ACC112 (cell line): Measurements from ENCODE around the gene ISYNA1.

Source experiments
- H2AFZ ChIP-seq: fragments of 200-600 bp; sonication (generic); one replicate; pipeline ENCODE4 v1.6.0; 2017; ENCODE audit warnings: antibody characterized with exemption, low read length; ENCODE audit not compliant: unreplicated experiment
- H3K27ac ChIP-seq: fragments of 200-600 bp; sonication (generic); 2 replicates; pipeline ENCODE4 v1.5.1; 2014; ENCODE audit warnings: low read depth, mild to moderate bottlenecking, antibody characterized with exemption, low read length, moderate library complexity
- H3K27me3 ChIP-seq: fragments of 200-600 bp; sonication (generic); 2 replicates; pipeline ENCODE4 v1.6.1; 2014; ENCODE audit warnings: mild to moderate bottlenecking, antibody characterized with exemption, low read length, moderate library complexity, mixed read lengths; ENCODE audit not compliant: insufficient read depth
- H3K36me3 ChIP-seq: fragments of 200-600 bp; sonication (generic); 2 replicates; pipeline ENCODE4 v1.6.1; 2016; ENCODE audit warnings: mild to moderate bottlenecking, antibody characterized with exemption, low read length, moderate library complexity, mixed read lengths; ENCODE audit not compliant: insufficient read depth
- H3K4me1 ChIP-seq: fragments of 200-600 bp; sonication (generic); one replicate; pipeline ENCODE4 v1.6.1; 2016; ENCODE audit warnings: low read length, mixed read lengths; ENCODE audit not compliant: insufficient read depth, unreplicated experiment, control insufficient read depth
- H3K4me3 ChIP-seq: fragments of 200-600 bp; sonication (generic); 2 replicates; pipeline ENCODE4 v1.5.1; 2014; ENCODE audit warnings: mild to moderate bottlenecking, low read depth, low read length
- H3K79me2 ChIP-seq: fragments of 200-600 bp; sonication (generic); one replicate; pipeline ENCODE4 v1.6.0; 2016; ENCODE audit warnings: low read length; ENCODE audit not compliant: control insufficient read depth, unreplicated experiment, insufficient read depth

The ISYNA1 gene

DNA sequence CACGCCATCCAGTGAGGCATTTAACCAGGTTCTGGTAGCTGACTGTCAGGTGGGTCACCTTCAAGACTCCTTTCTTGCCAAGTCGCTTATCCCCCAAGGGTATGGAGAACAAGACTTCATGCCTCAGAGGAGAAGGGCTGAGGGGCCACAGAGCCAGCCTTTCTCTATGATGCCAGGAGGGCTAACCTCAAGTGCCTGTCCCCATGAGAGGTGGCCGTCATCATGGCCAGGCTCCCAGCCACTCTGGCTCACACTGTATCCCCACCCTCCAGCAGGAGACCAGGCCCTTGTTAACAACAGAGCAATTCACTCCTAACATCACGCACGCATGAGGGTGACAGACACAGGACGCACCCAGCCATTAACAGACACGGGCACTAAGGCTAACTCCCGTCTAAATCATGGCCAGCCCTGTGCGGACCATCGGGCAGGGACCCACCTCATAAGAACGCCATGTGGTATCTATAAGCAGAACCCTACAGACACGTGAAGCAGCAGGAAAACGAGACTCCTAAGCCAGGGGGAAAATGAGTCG, 38.6 kb upstream of the ISYNA1 start:
- Histone ChIP-seq H3K4me1 (peaks cover 33% of the 10 kb centered on the region), H3K27ac (no peak overlapping the region), H3K27me3 (no peaks in the 10 kb centered on the region), H3K36me3 (no peaks in the 10 kb centered on the region), H2AFZ (no peak overlapping the region), H3K79me2 (peaks cover 59% of the 10 kb centered on the region), H3K4me3 (no peak overlapping the region)

DNA sequence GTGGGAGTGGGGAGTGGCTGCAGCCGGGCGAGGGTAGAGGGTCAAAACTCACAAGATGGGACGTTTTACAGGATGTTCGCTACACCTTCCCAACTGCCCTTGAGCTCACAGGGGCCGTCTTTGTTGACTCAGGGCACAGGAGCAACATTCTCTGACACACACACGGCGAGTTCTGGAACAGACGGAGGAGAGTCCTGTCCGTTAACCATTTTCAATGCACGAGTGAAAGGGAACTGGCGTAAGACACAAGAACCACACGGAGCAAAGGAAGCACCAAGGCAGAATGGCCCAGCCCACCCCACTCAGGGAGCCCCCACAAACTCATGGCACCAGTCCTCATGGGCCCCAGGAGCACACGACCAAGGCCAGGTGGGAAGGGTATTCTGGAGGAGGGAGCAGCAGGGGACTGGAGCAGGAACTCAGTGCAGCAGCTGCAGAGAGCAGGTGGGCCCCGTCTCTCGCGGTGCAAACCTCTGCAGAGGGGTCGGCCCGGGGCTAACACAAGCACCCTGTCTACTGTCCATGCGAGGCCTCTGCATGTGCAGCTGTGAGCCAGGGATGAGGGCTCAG, 37.9 kb upstream of the ISYNA1 start:
- Histone ChIP-seq H3K4me1 (peaks cover 28% of the 10 kb centered on the region), H3K4me3 (no peak overlapping the region), H3K79me2 (peaks cover 52% of the 10 kb centered on the region), H2AFZ (no peak overlapping the region), H3K27ac (no peak overlapping the region), H3K27me3 (no peaks in the 10 kb centered on the region), H3K36me3 (no peaks in the 10 kb centered on the region)

DNA sequence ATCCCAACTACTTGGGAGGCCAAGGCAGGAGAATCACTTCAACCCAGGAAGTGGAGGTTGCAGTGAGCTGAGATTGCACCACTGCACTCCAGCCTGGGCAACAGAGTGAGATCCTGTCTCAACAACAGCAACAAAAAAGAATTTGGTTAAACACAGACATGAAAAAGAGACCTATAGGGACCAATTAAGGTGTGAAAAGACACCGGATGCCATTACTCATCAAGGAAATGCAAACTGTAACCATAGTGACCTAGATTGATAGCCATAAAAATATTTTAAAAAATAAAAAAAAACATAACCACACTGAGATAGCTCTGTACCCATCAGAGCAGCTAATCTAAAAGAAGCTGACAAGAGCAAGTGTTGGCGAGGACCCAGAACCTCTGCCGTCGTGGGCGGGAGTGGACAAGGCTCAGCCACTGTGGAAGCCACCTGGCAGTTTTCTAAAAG, 37.1 kb upstream of the ISYNA1 start:
- Histone ChIP-seq H3K36me3 (no peaks in the 10 kb centered on the region), H2AFZ (no peak overlapping the region), H3K27ac (no peak overlapping the region), H3K27me3 (no peaks in the 10 kb centered on the region), H3K4me3 (no peak overlapping the region), H3K79me2 (peaks cover 44% of the 10 kb centered on the region), H3K4me1 (peaks cover 19% of the 10 kb centered on the region)

DNA sequence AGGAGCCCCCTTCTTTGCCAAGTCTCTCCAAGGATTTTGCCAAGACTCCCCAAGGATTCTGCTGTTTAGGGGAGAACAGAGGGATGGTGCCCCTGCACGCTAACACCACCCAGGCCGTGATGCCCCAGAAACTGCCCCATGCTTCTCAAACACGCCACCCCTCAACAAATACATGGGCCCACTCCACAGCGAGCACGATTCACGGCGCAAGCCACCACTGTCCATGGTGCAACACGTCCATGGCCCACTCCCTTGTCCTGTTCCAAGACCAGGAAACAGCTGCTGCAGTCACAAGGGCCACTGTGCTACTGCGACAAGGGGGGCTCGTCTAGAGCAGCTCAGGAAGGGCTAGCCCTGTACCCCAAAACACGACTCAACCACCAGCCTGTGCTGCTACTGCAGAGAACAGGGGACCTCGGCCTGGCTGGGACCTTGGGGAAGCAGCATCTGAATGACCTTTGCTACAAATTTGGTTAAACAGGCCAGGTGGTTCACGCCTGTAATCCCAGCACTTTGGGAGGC, 36.5 kb upstream of the ISYNA1 start:
- H3K4me1 ChIP-seq, result peaks cover 13% of the 10 kb centered on the region
- H3K4me3 ChIP-seq, result no peak overlapping the region
- H3K36me3 ChIP-seq, result no peaks in the 10 kb centered on the region
- H3K79me2 ChIP-seq, result peaks cover 40% of the 10 kb centered on the region
- H3K27me3 ChIP-seq, result no peaks in the 10 kb centered on the region
- H2AFZ ChIP-seq, result no peak overlapping the region
- H3K27ac ChIP-seq, result no peak overlapping the region

DNA sequence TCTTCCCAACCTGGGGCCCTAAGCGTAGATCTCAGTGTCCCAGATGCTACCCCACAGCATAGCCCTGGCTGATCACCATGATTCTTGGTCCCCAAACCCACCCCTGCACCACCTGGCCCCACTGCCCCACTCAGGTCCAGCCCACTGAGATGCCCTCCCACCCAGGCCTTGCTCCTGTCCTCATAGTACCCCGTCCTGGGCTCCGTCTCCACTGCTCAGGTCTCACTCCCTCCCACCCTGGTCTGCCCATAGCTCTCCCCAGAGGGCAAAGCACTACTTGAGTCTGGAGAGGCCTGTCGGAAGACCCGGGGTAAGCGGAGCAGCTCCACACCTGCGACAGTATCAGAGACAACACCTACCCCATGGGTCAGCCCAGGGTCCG, 35.8 kb upstream of the ISYNA1 start:
- Histone ChIP-seq H3K36me3 (no peaks in the 10 kb centered on the region), H3K27me3 (no peaks in the 10 kb centered on the region), H3K79me2 (peaks cover 40% of the 10 kb centered on the region), H2AFZ (no peak overlapping the region), H3K27ac (no peak overlapping the region), H3K4me3 (no peak overlapping the region), H3K4me1 (peaks cover 9% of the 10 kb centered on the region)

- H3K79me2 ChIP-seq, result peaks cover 35% of the 10 kb centered on the region
Observed at GRCh38 chr19:18473003-18473705, 35.2 kb upstream of the ISYNA1 start.

GRCh38 chr19:18470787-18471186, 32.9 kb upstream of the ISYNA1 start:
- Histone ChIP-seq H3K36me3 (no peaks in the 10 kb centered on the region), H2AFZ (no peak overlapping the region), H3K4me1 (peaks cover 15% of the 10 kb centered on the region), H3K4me3 (no peak overlapping the region), H3K79me2 (peaks cover 20% of the 10 kb centered on the region), H3K27ac (no peak overlapping the region), H3K27me3 (no peaks in the 10 kb centered on the region)

More at GRCh38 chr19:18473003-18473705, 35.2 kb upstream of the ISYNA1 start:
- H3K27me3 ChIP-seq, result no peaks in the 10 kb centered on the region
- no peak overlapping the region for H3K4me3 ChIP-seq
- no peak overlapping the region for H2AFZ ChIP-seq
- no peak overlapping the region for H3K27ac ChIP-seq
- no peaks in the 10 kb centered on the region for H3K36me3 ChIP-seq
- peaks cover 9% of the 10 kb centered on the region for H3K4me1 ChIP-seq

DNA sequence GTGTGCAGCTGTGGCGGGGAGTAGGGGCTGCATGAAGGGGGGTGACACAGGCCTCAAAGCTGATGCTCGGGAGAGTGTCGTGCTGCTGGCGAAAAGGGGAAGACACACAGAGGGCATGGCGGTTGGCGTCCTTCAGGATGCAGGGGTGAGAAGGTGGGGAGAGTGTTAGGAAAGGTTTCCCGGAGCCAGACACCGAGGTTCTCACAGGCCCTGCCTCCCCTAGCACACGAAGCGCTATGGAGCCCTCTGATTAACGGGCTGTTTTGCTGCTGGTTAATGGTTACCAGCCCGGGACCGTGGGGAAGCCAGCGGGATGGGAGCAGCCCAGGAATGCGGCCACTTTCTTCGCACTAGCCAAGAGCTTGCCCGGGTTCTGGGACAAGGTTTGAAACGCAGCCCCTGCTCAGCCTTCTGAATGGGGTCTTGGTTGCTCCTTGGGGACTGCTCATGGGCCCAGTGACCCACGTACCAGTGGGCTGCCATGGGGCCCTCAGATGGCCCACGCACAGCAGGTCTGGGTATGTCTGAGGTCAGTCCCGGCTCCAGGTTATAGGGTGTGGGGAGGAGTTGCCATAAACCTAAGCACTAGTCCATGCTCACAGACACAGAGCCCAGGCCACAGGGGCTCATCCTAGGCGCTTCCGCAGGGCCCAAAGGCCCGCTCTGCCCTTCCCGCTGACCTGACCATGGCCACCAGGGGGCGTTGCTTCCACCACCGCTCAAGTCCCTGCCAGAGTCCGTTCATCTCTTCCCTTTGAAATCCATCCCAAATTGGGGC, 31.3 kb upstream of the ISYNA1 start:
- no peak overlapping the region for H2AFZ ChIP-seq
- H3K36me3 ChIP-seq, result 0 out of 2 replicates have a peak, but pooled peaks cover 2% of the 10 kb centered on the region
- peaks cover 10% of the 10 kb centered on the region for H3K79me2 ChIP-seq
- H3K27me3 ChIP-seq, result no peaks in the 10 kb centered on the region
- no peak overlapping the region for H3K4me3 ChIP-seq
- no peak overlapping the region for H3K27ac ChIP-seq
- peaks cover 24% of the 10 kb centered on the region for H3K4me1 ChIP-seq

GRCh38 chr19:18468517-18468916, 30.6 kb upstream of the ISYNA1 start:
- H3K27me3 ChIP-seq, result no peaks in the 10 kb centered on the region
- peaks cover 10% of the 10 kb centered on the region for H3K79me2 ChIP-seq
- H2AFZ ChIP-seq, result no peak overlapping the region
- H3K4me1 ChIP-seq, result peaks cover 25% of the 10 kb centered on the region
- H3K27ac ChIP-seq, result no peak overlapping the region
- 0 out of 2 replicates have a peak, but pooled peaks cover 2% of the 10 kb centered on the region for H3K36me3 ChIP-seq
- no peak overlapping the region for H3K4me3 ChIP-seq

GRCh38 chr19:18467978-18468377, 30.0 kb upstream of the ISYNA1 start:
- H3K4me3 ChIP-seq, result no peak overlapping the region
- H3K4me1 ChIP-seq, result peaks cover 25% of the 10 kb centered on the region
- H3K27ac ChIP-seq, result no peak overlapping the region
- H3K27me3 ChIP-seq, result no peaks in the 10 kb centered on the region
- H2AFZ ChIP-seq, result no peak overlapping the region
- H3K36me3 ChIP-seq, result 0 out of 2 replicates have a peak, but pooled peaks cover 2% of the 10 kb centered on the region
- H3K79me2 ChIP-seq, result peaks cover 6% of the 10 kb centered on the region
